ENCODE measurements around the gene PCDHGA1. TPM values are rescaled to one million over a fixed set of nuclear protein-coding genes. Genes with fewer than 3 reads are reported as not detected.

PCDHGA1 gene
- total and polyA plus RNA-seq, 9 of the 15 experiments (the other 6 are each of a cell fraction or from before 2014, with no cell fraction given), result 0.05 to 0.26 (median 0.18) TPM; not detected in 2

- ChIA-PET POLR2A (interaction anchor here (0.5 to 1.2 kb wide), 4 partner anchors 20 to 521 kb away, joined by 3 read pairs; no protein-coding TSS in a partner anchor), CTCF (ENCODE audit: low intra/inter-chr PET ratio) (interaction anchor here (0.6 to 1.5 kb wide), 7 partner anchors 12 to 1483 kb away, joined by 3 to 9 read pairs (median 4); partner anchors contain the start of gene PCDHGA2)
- Histone ChIP-seq H3K4me3 (peak within 1 kb of the TSS; percentile 43), H3K36me3 (ENCODE audit: control insufficient read depth, insufficient read depth, low read length) (no peaks in the 10 kb centered on the region), H3K4me2 (ENCODE audit: insufficient read depth, low read length) (peak within 1 kb of the TSS; percentile 77), H2AFZ (ENCODE audit: low read depth, low read length) (peak within 1 kb of the TSS; percentile 87), H3K4me1 (replicated peaks in 1 of 2; ENCODE audit: control insufficient read depth in 2 of 2, insufficient read depth in 2 of 2, low read length in 2 of 2) (peaks cover 0 to 2% of the 10 kb centered on the region in 2 experiments; a peak in 2 of 5 replicates), H3K27me3 (ENCODE audit: control insufficient read depth in 2 of 2, insufficient read depth in 2 of 2, low read length in 2 of 2) (peaks cover 0 to 12% of the 10 kb centered on the region in 2 experiments; a peak in 3 of 5 replicates), H3K27ac (ENCODE audit: extremely low read depth, low read depth, low read length) (no peak within 1 kb of the TSS), H3K9me3 (replicated peaks; ENCODE audit: control insufficient read depth, insufficient read depth, low read depth, low read length) (no peaks in the 10 kb centered on the region), H3K9ac (ENCODE audit: insufficient read depth in 1 of 2, low read depth in 2 of 2, low read length in 2 of 2) (peak within 1 kb of the TSS in 1 of 2 experiments; percentile 83; a peak in 1 of 4 replicates), H3K79me2 (ENCODE audit: control insufficient read depth, insufficient read depth, low read length) (no peaks in the 10 kb centered on the region), H3K9me1 (ENCODE audit: control insufficient read depth, insufficient read depth, low read length) (no peaks in the 10 kb centered on the region), H4K20me1 (replicated peaks; ENCODE audit: control insufficient read depth, insufficient read depth, low read length) (no peaks in the 10 kb centered on the region)
- intact Hi-C loops (cut with micrococcal nuclease) (no loop called here), in situ Hi-C loops (cut with MboI) (no loop called here)
- TSS peak; percentile 42 for BruUV-seq (replicated peaks)
- DNase-seq (ENCODE audit: extremely low read depth in 1 of 4, low spot score in 3 of 4) (peak; percentile 44 to 75 (median 62)), FAIRE-seq (peak; percentile 86), ATAC-seq (peak; percentile 99)
- 3% methylated on average over 29 of the region's 29 CpGs for WGBS (ENCODE audit: insufficient coverage, low coverage, missing lambda C conversion rate)
- TF ChIP-seq REST (IDR thresholded peaks at IDR 0.05; ENCODE audit: borderline replicate concordance) (peak; percentile 16; the same call in 1 of the 2 replicates), REST (CRISPR knock-in tag; IDR thresholded peaks at IDR 0.05; ENCODE audit: low read depth) (no peak), SMC3 (conservative IDR thresholded peaks at IDR 0.05; ENCODE audit: insufficient read depth, low read depth, low read length) (0 out of 2 replicates have a peak, but pooled peaks have one; percentile 15), ZNF232 (CRISPR knock-in tag; IDR thresholded peaks at IDR 0.05) (no peak), CTBP1 (IDR thresholded peaks at IDR 0.05; ENCODE audit: borderline replicate concordance) (0 out of 2 replicates have a peak, but pooled peaks have one; percentile 12), RB1 (IDR thresholded peaks at IDR 0.05; ENCODE audit: low read depth) (0 out of 2 replicates have a peak, but pooled peaks have one; percentile 11), ZNF263 (CRISPR knock-in tag; IDR thresholded peaks at IDR 0.05; ENCODE audit: borderline replicate concordance) (no peak), CBX3 (IDR thresholded peaks at IDR 0.05; ENCODE audit: borderline replicate concordance in 1 of 2, low read length in 2 of 2) (0 out of 3 replicates have a peak, but pooled peaks of 1 of the 2 experiments have one; percentile 17), BMI1 (IDR thresholded peaks at IDR 0.05; ENCODE audit: low read length) (no peak), SMAD1 (IDR thresholded peaks at IDR 0.05; ENCODE audit: low read depth, low read length, partially characterized antibody) (no peak), SPI1 (IDR thresholded peaks at IDR 0.05; ENCODE audit: borderline replicate concordance, low read depth, low read length) (peak; percentile 37; the same call in 1 of the 2 replicates), FUS (optimal IDR thresholded peaks at IDR 0.05; ENCODE audit: low read depth, low read length) (no peak), ELF1 (tag; IDR thresholded peaks at IDR 0.05) (0 out of 2 replicates have a peak, but pooled peaks have one; percentile 40), SETDB1 (IDR thresholded peaks at IDR 0.05; ENCODE audit: low read length) (no peak), ZBTB1 (CRISPR knock-in tag; IDR thresholded peaks at IDR 0.05; ENCODE audit: borderline replicate concordance, low read depth) (no peak)
Measured at GRCh38 chr5:141349917-141350619, 19.8 kb downstream of the PCDHGA1 start, which contains the start of gene PCDHGB1. Gene PCDHGB1, plus strand, starts transcription at chr5:141350099. Its CDS starts 162 bp downstream, at chr5:141350261.

Data from K562 (cell line).